NCI-H1417 treated with DMSO at 0.1 percent for 48 hours (cell line): Measurements from ENCODE around the gene MED27.
A peak's percentile ranks its signal among the peaks of the same experiment; 100 is the strongest.

Source experiments
- DNase-seq: peaks from one replicate; lab custom pipeline; 2025; lab: John Stamatoyannopoulos, UW

The MED27 gene

GRCh38 chr9:132079391-132080091 lies at the start of gene MED27:
Gene MED27 (minus strand): TSS chr9:132079867. CDS start chr9:132079844, 23 bp downstream.
- DNase-seq = peak; percentile 51

DNA sequence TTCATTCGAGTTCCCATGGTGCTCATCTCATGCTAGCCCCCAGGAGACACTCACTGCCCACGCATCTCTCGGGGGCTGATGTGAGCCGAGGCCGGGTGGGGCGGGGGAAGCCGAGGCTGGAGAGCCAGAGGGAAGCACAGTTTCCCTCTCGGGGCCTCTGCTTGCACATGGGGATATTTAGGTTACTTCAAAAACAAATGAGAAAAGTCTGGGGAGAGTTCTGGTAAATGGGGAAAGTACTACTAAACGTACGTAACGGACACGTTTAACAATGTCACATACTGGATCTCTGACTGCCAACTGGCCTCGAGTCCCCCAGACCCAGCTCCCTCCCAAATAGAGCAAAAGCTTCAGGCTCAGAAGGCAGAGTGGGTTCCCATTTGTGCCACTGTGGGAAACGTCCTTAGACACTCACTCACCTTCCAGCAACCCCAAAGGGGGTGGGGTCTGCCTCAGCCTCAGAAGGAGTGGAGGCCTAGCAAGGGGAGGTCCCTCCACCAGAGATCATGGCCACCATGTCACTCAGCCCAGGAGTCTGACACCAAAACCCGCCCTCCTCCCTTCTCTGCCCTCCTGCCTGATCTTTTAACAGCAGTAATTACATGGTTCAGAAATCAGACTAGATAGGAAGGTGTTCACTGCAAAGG lies 48.3 kb upstream of the MED27 start:
- DNase-seq = no peak

GRCh38 chr9:132126680-132127236 lies 47.1 kb upstream of the MED27 start:
- no peak for DNase-seq

DNA sequence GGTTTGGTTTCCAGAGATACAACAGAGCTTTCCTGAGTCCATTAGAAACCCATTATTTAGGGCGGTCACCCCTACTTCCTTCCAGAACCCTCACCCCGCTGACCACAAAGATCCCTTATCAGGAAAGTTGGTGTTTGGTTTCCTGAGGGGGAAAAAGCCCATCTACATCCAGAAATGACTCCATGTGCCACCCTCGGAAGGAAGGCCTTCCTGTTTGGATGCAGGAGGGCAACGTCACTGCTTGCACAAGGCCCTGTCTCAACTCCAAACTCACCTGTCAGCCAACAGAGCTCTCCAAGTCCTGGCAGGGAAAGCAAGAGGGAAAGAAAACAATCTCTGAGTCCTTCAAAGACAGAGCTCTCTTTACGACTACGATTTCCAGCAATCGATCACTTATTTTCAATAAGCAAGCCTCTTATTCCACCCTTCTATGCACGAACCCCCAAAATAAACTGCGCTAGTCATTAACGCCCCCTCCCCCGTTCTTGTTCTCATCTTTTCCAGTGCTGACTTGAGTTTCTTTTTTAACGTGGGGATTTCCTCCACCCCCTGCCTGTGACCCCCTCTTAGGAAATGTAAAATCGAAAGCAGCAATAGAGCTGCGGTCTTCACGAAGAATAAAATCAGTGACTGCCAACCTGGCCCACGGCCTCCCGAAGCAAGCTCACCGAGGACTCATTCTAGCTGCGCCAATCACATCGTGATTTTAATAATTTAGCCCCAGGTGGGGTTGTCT lies 46.4 kb upstream of the MED27 start:
- no peak for DNase-seq

DNA sequence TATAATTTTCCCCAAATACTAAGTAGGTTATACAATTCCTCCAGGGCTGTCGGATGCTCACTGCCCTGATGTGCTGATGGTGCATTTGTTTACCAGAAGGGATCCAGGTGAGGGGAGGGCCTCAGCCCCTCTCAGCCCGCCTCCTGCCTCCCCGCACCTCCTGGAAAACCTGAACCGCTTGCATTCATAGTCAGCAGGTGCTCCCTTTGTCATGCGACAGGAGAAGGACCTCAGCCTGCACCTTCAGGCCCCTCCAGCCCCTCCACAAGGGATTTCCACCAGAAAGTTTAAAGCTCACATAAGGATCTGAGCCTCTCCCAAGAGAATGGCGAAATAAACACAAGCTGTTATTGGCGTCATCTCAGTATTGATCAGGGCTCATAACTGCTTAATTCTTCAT lies 45.7 kb upstream of the MED27 start:
- DNase-seq = no peak

DNA sequence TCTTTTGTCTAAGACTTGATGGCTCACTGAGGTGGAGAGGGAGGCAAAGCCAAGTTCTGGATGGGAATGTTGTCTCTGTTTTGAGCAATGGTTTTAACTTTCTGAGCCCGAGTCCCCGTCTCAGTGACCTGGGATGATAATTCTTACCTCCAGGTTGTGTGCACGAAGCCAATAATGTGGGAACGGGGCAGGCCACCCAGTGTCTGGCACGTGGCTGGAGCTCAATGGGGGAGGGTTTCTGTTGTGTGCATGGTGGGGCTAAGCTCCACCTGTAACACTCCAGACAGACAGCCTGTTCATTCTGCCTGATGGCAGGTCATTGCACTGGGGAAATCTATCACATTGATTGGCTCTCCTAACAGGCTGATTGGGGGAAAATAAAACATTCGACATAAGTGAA lies 45.1 kb upstream of the MED27 start:
- DNase-seq = no peak

DNA sequence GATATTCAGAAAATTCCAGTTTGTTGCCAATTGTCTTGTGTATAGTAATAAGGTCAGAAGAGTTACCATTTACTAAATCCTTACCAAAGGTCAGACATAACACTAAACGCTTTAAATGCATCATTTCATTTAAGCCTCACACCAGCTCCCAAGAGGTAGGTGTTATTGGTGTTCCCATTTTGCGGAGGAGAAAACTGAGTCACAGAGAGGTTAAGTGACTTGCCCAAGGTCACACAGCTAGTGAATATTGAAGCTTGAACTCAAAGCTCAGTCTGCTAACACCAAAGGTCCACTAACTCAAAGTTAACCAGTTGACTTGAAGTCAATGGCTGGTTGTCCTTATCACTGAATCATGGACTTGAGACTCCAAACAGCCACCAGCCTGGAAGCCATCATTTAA lies 41.4 kb upstream of the MED27 start:
- DNase-seq = no peak

DNA sequence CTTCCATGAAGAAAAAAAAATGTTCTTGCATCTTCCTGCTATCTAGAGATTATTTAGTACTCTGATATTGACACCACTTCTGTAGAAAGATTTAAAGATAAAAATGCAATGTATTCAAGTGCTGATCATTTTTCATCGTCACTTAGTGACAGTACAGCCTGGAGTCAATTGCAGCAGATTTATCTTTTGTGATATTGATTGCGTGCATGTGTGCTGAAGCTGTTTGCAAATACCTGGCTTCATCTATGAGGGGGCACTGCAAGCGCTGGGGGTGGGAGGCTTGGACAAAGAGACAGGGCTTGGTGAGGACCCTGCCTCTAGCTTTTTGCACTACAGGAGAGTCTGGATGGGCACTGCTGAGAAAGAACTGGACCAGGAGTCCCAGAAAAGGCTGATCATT lies 38.0 kb upstream of the MED27 start:
- DNase-seq = no peak

DNA sequence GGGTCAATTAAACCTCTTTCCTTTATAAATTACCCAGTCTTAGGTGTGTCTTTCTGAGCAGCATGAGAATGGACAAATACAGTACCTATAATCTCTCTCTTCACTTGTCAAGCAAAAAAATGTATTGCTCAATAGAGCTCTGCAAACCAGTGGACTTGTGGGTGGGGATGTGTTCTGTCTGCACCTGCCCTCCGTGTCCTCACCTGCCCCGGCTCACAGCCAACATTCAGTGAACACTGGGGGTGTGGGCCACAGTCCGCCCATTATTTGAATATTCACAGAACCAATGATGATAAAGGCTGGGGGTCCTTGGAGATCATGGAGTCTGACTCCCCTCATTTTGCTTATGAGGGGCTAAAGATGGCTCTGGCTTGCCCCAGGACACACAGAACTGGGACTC lies 36.9 kb upstream of the MED27 start:
- no peak for DNase-seq

- DNase-seq = no peak
Measured at GRCh38 chr9:132114102-132114707, 34.5 kb upstream of the MED27 start.

- no peak for DNase-seq
Measured at GRCh38 chr9:132109291-132109690, 29.6 kb upstream of the MED27 start.

DNA sequence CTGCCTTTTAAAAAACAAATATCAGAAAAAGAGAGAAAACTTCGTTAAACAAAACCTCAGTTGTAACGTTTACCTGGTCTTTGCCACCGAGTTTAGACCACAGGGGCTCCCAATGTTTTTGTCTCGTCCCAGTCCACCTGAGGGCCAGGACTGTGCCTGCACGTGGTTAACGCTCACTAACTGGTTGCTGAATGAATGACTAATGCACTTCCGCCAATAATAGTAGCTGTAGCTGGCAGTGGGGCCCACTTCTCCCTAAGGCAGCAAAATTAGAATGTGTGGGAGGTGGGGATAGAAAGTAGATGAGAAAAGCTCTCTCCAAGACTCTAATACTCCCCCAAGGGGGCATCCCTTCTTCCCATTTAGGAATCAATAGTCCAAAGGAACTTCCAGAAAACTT lies 29.1 kb upstream of the MED27 start:
- no peak for DNase-seq

- no peak for DNase-seq
Measured at GRCh38 chr9:132099741-132100407, 20.2 kb upstream of the MED27 start.

DNA sequence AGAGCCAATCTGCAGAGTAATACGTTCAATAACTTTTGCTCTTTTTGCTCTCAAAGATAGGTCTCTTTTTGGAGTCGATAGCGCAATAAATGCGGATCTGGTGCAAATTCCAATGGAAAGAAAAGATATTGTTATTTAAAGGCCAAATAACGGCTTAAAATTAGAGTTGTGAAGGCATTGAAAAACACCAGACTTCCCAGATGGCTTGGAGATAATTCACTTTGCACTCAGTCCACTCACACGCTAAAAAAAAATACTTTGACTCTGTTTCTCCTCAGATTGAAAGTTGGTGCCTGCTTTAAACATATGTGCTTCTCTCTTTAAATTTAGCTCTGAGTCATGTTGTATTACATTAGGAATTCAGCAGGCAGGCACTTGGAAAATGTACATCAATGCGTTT lies 19.5 kb upstream of the MED27 start:
- DNase-seq = no peak

- DNase-seq = no peak
Measured at GRCh38 chr9:132094314-132094791, 14.7 kb upstream of the MED27 start.

DNA sequence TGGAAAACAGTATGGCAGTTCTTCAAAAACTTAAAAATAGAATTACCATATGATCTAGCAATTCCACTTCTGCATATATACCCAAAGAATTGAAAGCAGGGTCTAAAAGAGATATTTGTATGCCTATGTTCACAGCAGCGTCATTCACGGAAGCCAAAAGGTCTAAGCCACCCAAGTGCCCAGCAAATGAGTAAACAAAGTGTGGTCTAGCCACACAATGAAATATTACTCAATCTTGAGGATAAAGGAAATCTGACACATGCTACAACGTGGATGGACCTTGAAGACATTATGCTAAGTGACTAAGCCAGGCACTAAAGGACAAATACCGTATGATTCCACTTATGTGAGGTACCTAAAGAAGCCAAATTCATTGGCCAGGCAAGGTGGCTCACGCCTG lies 11.1 kb upstream of the MED27 start:
- DNase-seq = no peak

DNA sequence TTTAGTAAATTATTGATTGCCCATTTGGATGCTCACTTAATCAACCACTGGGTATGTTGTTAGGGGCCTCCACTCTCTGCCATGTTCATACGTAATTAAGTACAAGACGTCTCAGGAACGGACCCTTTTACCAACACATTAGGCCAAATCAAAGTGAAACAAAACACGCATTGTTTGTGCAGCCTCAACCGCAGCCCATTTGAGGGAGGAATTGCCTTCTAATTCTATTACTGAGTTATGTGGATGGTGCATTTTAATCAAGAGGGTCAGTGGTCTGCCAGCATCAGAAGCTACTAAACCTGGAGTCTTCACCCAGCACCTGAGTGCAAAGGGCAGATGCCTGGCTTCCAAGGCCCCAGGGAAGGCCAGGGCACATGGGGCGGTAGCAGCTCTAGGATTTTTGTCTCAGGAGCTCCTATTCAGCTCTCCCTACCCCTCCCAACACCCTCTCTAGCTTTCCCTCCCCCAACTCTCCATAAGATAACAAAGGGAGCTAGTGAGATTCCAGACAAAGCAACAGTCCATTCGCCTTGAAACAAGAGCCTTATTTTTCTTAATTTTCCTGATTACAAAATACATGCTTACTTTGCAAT lies 7.9 kb upstream of the MED27 start:
- no peak for DNase-seq

- DNase-seq = no peak
Measured at GRCh38 chr9:132082188-132082587, 2.5 kb upstream of the MED27 start.

DNA sequence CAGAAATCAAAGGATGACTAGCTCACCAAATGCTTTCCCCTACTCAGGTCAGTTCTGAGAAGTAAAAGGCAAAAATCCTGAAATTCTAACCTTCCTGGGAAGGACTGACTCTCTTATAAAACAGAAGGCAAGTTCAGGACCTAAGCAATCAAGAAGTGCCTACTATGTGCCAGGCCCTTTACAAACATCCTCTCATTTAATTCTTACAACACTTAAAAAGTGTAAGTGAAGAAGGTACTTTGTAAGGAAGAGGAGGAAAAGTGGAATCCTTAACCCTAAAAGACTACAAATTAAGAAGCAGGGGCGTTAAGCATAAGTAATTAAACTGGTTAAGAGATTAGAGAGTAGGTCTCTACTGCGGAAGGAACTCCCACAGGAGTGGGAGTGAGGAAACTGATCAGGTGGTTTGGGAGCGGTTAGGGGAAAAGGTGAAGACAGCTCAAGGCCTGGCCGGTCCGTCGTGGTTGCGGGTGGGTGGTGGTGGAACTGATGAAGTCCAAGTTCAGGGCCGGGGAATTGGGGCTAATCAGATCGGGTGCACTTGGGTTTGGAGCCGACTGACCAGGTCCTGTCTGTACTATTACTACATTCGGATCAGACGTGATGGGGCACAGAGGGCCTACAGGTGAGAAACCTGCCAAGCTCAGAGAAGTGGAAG lies 839 bp downstream of the MED27 start:
- no peak for DNase-seq

GRCh38 chr9:132077881-132078698 lies 1.6 kb downstream of the MED27 start:
- peak; percentile 42 for DNase-seq
